BJ (cell line): ENCODE results near the gene WIPF3. TPM values are rescaled to one million over a fixed set of nuclear protein-coding genes. Genes with fewer than 3 reads are reported as not detected.

ENCODE experiments used
- CTCF ChIA-PET: fragments of 350-600 bp; formaldehyde crosslinking; extraction: SDS; loops from one replicate; lab custom pipeline; 2021; ENCODE audit warnings: antibody characterized with exemption, inconsistent platforms; lab: Yijun Ruan, JAX
- POLR2A ChIA-PET: fragments of 300-600 bp; sonication (Branson Sonifier 250); formaldehyde crosslinking; extraction: SDS; loops from one replicate; lab custom pipeline; 2021; ENCODE audit warnings: antibody characterized with exemption; lab: Charles Lee
- DNase-seq: peaks from one replicate; pipeline ENCODE4 v3.0.0-alpha.2; 2011; ENCODE audit warnings: low read depth
- H3K27me3 ChIP-seq: 2 replicates; pipeline ENCODE4 v1.6.0; 2011; ENCODE audit warnings: low read length; ENCODE audit not compliant: control insufficient read depth, insufficient read depth
- H3K36me3 ChIP-seq: 2 replicates; pipeline ENCODE4 v1.5.1; 2011; ENCODE audit warnings: low read length; ENCODE audit not compliant: control insufficient read depth, insufficient read depth
- H3K4me3 ChIP-seq: 2 replicates; pipeline ENCODE4 v1.5.1; 2011; ENCODE audit warnings: low read depth, mild to moderate bottlenecking, control low read depth, low read length
- polyA plus RNA-seq: library from polyadenylated mRNA; depleted of rRNA; stranded (reverse); fragments of >200 nt; gene quantifications from 2 replicates; pipeline ENCODE4 v1.2.3, GENCODE V29; 2011
- TF ChIP-seq, protein P1 (sequence below): IDR thresholded peaks from 2 replicates; pipeline ENCODE4 v1.5.1; 2011; ENCODE audit warnings: low read depth, mild to moderate bottlenecking, control low read depth, inconsistent platforms, low read length, moderate library complexity; ENCODE audit not compliant: insufficient read depth

Gene WIPF3
- polyA plus RNA-seq, 1 experiment: not detected

DNA sequence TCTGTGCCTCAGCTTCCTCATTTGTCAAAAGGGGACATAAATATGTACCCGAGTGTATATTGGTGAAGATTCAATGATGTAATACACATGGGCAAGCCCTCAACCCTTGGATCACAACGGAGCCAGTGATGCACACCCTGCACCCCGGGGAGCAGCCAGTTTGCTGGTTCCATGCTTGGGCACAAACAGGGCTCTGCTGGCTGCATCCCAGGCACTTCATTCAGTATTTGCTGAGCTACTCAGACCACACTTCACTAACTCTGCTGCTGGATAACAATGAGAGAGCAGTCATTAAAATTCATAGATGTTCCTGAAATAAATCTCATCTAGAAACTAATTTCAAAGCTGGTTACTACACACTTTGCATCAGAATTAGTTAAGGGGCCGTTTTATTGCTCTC, 111.3 kb downstream of the WIPF3 start:
- H3K27me3 ChIP-seq: no peaks in the 10 kb centered on the region
- DNase-seq: no peak
- H3K36me3 ChIP-seq: peaks cover 11% of the 10 kb centered on the region
- TF ChIP-seq, protein P1, sequence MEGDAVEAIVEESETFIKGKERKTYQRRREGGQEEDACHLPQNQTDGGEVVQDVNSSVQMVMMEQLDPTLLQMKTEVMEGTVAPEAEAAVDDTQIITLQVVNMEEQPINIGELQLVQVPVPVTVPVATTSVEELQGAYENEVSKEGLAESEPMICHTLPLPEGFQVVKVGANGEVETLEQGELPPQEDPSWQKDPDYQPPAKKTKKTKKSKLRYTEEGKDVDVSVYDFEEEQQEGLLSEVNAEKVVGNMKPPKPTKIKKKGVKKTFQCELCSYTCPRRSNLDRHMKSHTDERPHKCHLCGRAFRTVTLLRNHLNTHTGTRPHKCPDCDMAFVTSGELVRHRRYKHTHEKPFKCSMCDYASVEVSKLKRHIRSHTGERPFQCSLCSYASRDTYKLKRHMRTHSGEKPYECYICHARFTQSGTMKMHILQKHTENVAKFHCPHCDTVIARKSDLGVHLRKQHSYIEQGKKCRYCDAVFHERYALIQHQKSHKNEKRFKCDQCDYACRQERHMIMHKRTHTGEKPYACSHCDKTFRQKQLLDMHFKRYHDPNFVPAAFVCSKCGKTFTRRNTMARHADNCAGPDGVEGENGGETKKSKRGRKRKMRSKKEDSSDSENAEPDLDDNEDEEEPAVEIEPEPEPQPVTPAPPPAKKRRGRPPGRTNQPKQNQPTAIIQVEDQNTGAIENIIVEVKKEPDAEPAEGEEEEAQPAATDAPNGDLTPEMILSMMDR: no peak
- H3K4me3 ChIP-seq: no peak overlapping the region
- POLR2A ChIA-PET: no interaction called here
- CTCF ChIA-PET: interaction anchor here (1.2 to 1.8 kb wide), 2 partner anchors 12 to 170 kb away, joined by 3 to 5 read pairs; no protein-coding TSS in a partner anchor

DNA sequence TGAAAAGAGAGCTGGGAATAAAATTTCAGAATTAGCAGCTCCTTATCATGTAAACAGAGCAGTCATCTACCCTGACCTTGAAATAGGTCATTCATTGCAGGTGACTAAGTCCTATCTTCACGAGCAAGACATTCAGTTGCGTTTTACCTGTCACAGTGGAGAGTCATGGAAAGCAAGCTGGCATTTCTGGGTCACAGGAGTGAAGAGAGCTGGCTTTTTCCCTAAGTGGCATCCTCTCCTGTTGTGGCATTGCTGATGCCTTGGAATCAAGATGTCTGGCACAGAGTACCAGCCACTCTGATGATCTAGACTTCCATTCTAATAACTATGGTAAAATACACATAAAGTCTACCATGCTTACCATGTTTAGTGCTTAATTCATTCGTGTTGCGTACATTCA, 112.5 kb downstream of the WIPF3 start:
- no peaks in the 10 kb centered on the region for H3K27me3 ChIP-seq
- H3K4me3 ChIP-seq: no peak overlapping the region
- TF ChIP-seq, protein P1: no peak
- CTCF ChIA-PET: interaction anchor here (1.2 to 1.8 kb wide), 2 partner anchors 44 to 171 kb away, joined by 3 to 5 read pairs; no protein-coding TSS in a partner anchor
- POLR2A ChIA-PET: no interaction called here
- H3K36me3 ChIP-seq: peaks cover 16% of the 10 kb centered on the region
- no peak for DNase-seq

DNA sequence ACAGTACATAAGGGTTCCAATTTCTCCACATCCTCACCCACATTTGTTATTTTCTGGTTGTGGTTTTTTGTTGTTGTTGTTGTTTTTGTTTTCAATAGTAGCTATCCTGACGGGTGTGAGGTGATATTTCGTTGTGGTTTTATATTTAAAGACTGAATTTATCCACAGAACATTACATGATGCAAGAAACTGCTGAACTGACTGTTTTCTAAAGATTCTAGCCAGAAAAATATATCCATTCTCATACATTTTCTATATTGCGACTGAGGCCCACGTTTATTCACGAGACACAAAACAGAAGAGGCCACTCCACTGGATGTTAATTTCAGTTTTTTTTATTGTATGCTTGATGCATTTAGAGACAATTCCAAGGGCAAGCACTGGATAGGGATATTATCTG, 113.5 kb downstream of the WIPF3 start:
- TF ChIP-seq, protein P1: no peak
- POLR2A ChIA-PET: no interaction called here
- DNase-seq: no peak
- H3K4me3 ChIP-seq: no peak overlapping the region
- CTCF ChIA-PET: interaction anchor here (0.6 to 3.6 kb wide), 4 partner anchors 10 to 172 kb away, joined by 3 to 22 read pairs (median 12); no protein-coding TSS in a partner anchor
- peaks cover 23% of the 10 kb centered on the region for H3K36me3 ChIP-seq
- no peaks in the 10 kb centered on the region for H3K27me3 ChIP-seq

DNA sequence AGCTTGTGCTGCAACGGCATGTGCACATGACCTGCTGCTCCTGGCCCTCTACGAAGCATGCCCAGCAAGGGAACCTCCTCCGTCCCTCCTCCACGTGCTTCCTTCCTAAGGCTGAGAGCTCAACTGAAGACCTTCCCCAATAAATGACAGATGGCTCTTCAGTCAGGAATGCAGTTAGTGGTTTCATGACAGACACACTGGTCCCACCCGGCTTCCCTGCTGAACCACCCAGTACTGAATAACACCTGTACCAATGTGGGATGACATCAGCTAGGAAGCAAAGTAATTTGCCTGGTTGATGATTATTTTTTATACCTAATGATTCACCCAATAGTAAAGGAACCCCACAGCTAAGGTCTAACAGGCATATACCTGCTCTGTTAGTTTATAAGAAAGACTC, 114.2 kb downstream of the WIPF3 start:
- ChIA-PET POLR2A (no interaction called here), CTCF (interaction anchor here (1.0 to 3.6 kb wide), 11 partner anchors 10 to 286 kb away, joined by 3 to 35 read pairs (median 8); no protein-coding TSS in a partner anchor)
- Histone ChIP-seq H3K36me3 (peaks cover 23% of the 10 kb centered on the region), H3K27me3 (no peaks in the 10 kb centered on the region), H3K4me3 (no peak overlapping the region)
- TF ChIP-seq, protein P1: no peak
- DNase-seq: no peak

DNA sequence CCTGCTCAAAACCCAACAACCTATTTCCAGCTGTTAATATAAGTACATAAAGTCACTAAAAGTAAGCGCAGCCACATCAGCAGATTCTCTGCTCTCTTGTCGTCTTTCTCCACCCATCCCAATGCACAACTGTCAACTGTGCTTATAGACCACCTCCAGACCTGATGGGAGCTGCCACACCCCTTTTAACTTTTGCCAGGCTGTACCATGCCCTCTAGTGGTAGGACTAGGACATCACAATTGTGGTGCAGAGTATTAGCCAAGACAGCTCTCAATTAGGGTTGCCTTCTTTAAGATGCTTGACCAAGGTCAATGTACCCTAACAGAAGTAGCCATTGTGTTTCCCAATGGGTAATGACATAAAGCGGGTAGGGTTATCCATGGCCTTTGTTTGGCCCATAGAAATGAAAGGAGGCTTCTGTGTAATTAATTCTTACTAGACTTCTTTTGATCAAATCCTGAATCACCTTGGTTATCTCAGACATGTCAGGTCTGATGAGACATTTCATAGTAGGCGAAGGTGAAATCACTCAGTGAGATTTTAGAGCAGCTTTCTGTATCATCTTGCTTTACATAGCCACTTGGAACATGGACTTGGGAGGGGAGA, 115.2 kb downstream of the WIPF3 start:
- CTCF ChIA-PET: interaction anchor here (0.6 to 3.6 kb wide), 34 partner anchors 9 to 1750 kb away, joined by 3 to 35 read pairs (median 4); no protein-coding TSS in a partner anchor
- TF ChIP-seq, protein P1: peak; percentile 89
- no peaks in the 10 kb centered on the region for H3K27me3 ChIP-seq
- H3K4me3 ChIP-seq: no peak overlapping the region
- no peak for DNase-seq
- H3K36me3 ChIP-seq: peaks cover 23% of the 10 kb centered on the region
- POLR2A ChIA-PET: no interaction called here
